ENCODE results near the gene MTCH1. TPM values are rescaled to one million over a fixed set of nuclear protein-coding genes. Genes with fewer than 3 reads are reported as not detected.
A peak's percentile ranks its signal among the peaks of the same experiment; 100 is the strongest.

MTCH1 gene
- total and polyA plus RNA-seq, 2 experiments from 2014 or later: 108 to 271 TPM

DNA sequence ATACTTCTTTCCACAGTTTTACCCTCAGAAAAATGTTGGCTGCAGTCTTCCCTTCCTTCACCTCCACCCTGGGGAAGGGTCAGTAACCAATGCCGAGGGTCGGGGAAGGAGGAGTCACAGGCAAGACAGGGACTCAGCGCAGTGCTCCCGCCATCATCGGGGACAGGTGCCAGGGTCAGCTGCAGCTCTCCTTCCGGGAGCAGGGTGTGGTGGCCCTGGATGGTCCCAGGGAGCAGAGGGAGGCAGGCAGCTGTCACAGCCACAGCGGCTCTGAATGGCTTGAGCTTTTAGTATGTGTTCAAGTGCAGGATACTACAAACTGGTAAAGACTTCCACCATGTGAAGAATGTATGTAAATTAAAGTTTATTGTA, 57.5 kb downstream of the MTCH1 start:
- H3K27ac ChIP-seq (ENCODE audit: low read depth): no peak overlapping the region
- no peak overlapping the region for H3K4me3 Mint-ChIP-seq
- no peak for DNase-seq (ENCODE audit: low spot score)

More for the DNA sequence above, 57.5 kb downstream of the MTCH1 start:
- Histone ChIP-seq H3K27me3 (ENCODE audit: insufficient read depth) (no peaks in the 10 kb centered on the region), H3K4me1 (ENCODE audit: insufficient read depth) (peaks cover 4% of the 10 kb centered on the region; the same call in 1 of the 2 replicates), H2AFZ (no peak overlapping the region), H3F3A (replicated peaks; ENCODE audit: low read depth) (no peaks in the 10 kb centered on the region), H3K4me3 (no peak overlapping the region), H3K9me2 (ENCODE audit: insufficient read depth) (no peaks in the 10 kb centered on the region), H4K20me1 (replicated peaks; ENCODE audit: insufficient read depth) (no peaks in the 10 kb centered on the region), H3K4me2 (no peak overlapping the region), H3K79me2 (replicated peaks; ENCODE audit: insufficient read depth) (no peaks in the 10 kb centered on the region), H3K36me3 (ENCODE audit: insufficient read depth) (no peaks in the 10 kb centered on the region)
- peak; percentile 48 for ATAC-seq
- H3K27ac Mint-ChIP-seq: no peak overlapping the region
- peaks cover 2% of the 10 kb centered on the region for H3K27me3 Mint-ChIP-seq (ENCODE audit: insufficient read depth, low read depth, poor library complexity)
- H3K9me3 Mint-ChIP-seq: no peaks in the 10 kb centered on the region
- peaks cover 7% of the 10 kb centered on the region for H3K4me1 Mint-ChIP-seq
- H3K36me3 Mint-ChIP-seq (ENCODE audit: low read depth): no peaks in the 10 kb centered on the region
- TF ChIP-seq, protein P1, sequence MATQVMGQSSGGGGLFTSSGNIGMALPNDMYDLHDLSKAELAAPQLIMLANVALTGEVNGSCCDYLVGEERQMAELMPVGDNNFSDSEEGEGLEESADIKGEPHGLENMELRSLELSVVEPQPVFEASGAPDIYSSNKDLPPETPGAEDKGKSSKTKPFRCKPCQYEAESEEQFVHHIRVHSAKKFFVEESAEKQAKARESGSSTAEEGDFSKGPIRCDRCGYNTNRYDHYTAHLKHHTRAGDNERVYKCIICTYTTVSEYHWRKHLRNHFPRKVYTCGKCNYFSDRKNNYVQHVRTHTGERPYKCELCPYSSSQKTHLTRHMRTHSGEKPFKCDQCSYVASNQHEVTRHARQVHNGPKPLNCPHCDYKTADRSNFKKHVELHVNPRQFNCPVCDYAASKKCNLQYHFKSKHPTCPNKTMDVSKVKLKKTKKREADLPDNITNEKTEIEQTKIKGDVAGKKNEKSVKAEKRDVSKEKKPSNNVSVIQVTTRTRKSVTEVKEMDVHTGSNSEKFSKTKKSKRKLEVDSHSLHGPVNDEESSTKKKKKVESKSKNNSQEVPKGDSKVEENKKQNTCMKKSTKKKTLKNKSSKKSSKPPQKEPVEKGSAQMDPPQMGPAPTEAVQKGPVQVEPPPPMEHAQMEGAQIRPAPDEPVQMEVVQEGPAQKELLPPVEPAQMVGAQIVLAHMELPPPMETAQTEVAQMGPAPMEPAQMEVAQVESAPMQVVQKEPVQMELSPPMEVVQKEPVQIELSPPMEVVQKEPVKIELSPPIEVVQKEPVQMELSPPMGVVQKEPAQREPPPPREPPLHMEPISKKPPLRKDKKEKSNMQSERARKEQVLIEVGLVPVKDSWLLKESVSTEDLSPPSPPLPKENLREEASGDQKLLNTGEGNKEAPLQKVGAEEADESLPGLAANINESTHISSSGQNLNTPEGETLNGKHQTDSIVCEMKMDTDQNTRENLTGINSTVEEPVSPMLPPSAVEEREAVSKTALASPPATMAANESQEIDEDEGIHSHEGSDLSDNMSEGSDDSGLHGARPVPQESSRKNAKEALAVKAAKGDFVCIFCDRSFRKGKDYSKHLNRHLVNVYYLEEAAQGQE (IDR thresholded peaks at IDR 0.05; ENCODE audit: unreplicated experiment): no peak
- TF ChIP-seq EZH2 (IDR thresholded peaks at IDR 0.05; ENCODE audit: low read depth, unreplicated experiment) (no peak), CREB1 (CRISPR knock-in tag; IDR thresholded peaks at IDR 0.05; ENCODE audit: low read depth) (no peak), ZNF331 (CRISPR knock-in tag; IDR thresholded peaks at IDR 0.05; ENCODE audit: low read depth) (no peak), JUNB (IDR thresholded peaks at IDR 0.05; ENCODE audit: unreplicated experiment) (no peak)
- TF ChIP-seq, protein P2, sequence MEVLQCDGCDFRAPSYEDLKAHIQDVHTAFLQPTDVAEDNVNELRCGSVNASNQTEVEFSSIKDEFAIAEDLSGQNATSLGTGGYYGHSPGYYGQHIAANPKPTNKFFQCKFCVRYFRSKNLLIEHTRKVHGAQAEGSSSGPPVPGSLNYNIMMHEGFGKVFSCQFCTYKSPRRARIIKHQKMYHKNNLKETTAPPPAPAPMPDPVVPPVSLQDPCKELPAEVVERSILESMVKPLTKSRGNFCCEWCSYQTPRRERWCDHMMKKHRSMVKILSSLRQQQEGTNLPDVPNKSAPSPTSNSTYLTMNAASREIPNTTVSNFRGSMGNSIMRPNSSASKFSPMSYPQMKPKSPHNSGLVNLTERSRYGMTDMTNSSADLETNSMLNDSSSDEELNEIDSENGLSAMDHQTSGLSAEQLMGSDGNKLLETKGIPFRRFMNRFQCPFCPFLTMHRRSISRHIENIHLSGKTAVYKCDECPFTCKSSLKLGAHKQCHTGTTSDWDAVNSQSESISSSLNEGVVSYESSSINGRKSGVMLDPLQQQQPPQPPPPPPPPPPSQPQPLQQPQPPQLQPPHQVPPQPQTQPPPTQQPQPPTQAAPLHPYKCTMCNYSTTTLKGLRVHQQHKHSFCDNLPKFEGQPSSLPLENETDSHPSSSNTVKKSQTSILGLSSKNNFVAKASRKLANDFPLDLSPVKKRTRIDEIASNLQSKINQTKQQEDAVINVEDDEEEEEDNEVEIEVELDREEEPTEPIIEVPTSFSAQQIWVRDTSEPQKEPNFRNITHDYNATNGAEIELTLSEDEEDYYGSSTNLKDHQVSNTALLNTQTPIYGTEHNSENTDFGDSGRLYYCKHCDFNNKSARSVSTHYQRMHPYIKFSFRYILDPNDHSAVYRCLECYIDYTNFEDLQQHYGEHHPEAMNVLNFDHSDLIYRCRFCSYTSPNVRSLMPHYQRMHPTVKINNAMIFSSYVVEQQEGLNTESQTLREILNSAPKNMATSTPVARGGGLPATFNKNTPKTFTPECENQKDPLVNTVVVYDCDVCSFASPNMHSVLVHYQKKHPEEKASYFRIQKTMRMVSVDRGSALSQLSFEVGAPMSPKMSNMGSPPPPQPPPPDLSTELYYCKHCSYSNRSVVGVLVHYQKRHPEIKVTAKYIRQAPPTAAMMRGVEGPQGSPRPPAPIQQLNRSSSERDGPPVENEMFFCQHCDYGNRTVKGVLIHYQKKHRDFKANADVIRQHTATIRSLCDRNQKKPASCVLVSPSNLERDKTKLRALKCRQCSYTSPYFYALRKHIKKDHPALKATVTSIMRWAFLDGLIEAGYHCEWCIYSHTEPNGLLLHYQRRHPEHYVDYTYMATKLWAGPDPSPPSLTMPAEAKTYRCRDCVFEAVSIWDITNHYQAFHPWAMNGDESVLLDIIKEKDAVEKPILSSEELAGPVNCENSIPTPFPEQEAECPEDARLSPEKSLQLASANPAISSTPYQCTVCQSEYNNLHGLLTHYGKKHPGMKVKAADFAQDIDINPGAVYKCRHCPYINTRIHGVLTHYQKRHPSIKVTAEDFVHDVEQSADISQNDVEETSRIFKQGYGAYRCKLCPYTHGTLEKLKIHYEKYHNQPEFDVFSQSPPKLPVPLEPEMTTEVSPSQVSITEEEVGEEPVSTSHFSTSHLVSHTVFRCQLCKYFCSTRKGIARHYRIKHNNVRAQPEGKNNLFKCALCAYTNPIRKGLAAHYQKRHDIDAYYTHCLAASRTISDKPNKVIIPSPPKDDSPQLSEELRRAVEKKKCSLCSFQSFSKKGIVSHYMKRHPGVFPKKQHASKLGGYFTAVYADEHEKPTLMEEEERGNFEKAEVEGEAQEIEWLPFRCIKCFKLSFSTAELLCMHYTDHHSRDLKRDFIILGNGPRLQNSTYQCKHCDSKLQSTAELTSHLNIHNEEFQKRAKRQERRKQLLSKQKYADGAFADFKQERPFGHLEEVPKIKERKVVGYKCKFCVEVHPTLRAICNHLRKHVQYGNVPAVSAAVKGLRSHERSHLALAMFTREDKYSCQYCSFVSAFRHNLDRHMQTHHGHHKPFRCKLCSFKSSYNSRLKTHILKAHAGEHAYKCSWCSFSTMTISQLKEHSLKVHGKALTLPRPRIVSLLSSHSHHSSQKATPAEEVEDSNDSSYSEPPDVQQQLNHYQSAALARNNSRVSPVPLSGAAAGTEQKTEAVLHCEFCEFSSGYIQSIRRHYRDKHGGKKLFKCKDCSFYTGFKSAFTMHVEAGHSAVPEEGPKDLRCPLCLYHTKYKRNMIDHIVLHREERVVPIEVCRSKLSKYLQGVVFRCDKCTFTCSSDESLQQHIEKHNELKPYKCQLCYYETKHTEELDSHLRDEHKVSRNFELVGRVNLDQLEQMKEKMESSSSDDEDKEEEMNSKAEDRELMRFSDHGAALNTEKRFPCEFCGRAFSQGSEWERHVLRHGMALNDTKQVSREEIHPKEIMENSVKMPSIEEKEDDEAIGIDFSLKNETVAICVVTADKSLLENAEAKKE (CRISPR knock-in tag; IDR thresholded peaks at IDR 0.05): no peak
